Measurements from ENCODE around the gene TAF1. TPM values are rescaled to one million over a fixed set of nuclear protein-coding genes. Genes with fewer than 3 reads are reported as not detected.
A peak's percentile ranks its signal among the peaks of the same experiment; 100 is the strongest.
"Not testable (repeated sequence)": the region's sequence is repeated elsewhere in the genome, so short reads cannot be mapped to it uniquely, and the experiment has no call there.

TAF1 gene
- total and polyA plus RNA-seq, 11 donors: 8.8 to 27.8 (median 17.1) TPM

DNA sequence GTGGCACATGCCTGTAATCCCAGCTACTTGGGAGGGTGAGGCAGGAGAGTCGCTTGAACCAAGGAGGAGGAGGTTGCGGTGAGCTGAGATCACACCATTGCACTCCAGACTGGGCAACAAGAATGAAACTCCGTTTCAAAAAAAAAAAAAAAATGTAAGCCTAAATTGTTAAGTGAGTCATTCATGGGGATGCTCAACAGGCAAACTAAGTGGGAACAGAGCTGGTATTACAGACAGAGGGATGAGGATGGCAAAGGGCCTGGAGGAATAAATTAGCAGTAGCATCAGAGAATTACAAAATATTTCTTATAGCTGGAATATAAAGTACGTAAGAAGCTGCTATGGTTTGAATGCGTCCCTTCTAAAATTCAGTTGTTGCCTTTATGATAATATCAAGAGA is 123.4 kb downstream of the TAF1 start:
- intact Hi-C loops (cut with DNase I): no loop called here
- Histone ChIP-seq H3K4me3 (no peak overlapping the region), H3K9me3 (no peaks in the 10 kb centered on the region), H3K36me3 (no peaks in the 10 kb centered on the region), H3K27me3 (no peaks in the 10 kb centered on the region), H3K27ac (no peak overlapping the region), H3K4me1 (peaks cover 0 to 9% (median 0%) of the 10 kb centered on the region in 12 donors)
- WGBS, 4 donors: 84 to 98% (median 87%) methylated on average over 5 of the region's 5 CpGs
- DNase-seq (no peak), ATAC-seq (no peak)
- TF ChIP-seq, protein P1, sequence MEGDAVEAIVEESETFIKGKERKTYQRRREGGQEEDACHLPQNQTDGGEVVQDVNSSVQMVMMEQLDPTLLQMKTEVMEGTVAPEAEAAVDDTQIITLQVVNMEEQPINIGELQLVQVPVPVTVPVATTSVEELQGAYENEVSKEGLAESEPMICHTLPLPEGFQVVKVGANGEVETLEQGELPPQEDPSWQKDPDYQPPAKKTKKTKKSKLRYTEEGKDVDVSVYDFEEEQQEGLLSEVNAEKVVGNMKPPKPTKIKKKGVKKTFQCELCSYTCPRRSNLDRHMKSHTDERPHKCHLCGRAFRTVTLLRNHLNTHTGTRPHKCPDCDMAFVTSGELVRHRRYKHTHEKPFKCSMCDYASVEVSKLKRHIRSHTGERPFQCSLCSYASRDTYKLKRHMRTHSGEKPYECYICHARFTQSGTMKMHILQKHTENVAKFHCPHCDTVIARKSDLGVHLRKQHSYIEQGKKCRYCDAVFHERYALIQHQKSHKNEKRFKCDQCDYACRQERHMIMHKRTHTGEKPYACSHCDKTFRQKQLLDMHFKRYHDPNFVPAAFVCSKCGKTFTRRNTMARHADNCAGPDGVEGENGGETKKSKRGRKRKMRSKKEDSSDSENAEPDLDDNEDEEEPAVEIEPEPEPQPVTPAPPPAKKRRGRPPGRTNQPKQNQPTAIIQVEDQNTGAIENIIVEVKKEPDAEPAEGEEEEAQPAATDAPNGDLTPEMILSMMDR (IDR thresholded peaks at IDR 0.05): no peak
- TF ChIP-seq POLR2A (IDR thresholded peaks at IDR 0.05): no peak

DNA sequence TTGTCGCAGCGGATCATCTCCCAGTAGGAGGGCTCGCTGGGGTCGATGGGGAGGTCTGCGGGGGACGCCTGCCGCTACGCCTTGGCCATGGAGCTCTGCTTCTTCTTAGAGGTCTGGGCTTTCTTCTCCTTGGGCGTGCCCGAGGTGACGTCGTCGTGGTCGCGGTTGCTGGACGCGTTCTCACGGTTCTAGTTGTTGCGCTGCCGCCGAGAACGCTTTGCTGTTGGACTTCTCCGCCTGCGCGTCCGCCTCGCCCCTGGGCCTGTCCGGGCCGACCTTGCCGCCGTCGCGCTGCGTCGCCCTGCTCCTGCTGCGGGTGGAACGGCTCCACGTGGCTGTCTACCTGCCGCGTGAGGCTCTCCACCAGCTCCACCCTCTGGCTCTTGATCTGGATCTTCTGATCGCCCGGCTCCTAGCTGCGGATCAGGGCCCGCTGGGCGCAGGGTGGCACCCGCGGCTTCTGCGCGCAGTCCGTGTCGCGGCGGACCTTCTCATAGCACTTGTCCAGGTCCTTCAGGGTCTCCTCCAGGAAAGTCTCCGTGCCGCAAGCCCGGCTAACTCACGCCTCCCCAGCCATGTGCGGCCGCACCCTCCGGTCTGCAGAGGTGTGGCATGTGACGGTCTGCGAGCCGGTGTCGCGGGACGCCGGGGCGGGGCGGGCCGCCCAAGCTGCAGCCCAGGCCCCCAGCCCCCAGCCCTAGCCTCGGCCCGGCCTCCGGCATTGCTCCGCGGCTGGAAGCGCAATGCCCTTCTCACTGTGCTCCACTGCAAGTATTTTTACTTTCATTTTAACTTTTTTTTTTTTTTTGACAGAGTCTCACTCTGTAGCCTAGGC is 126.3 kb downstream of the TAF1 start:
- H3K27ac ChIP-seq: peak overlapping the region in 3 of 12 donors; percentile 30 to 60 (median 42)
- intact Hi-C loops (cut with DNase I): loop anchor here in 1 of 10 donors (5.0 kb wide), 1 partner anchor 40 kb away; the partner anchor contains the start of gene OGT
- peak; percentile 55 to 85 (median 70) for ATAC-seq

GRCh38 chrX:71493111-71493613 is 127.0 kb downstream of the TAF1 start:
- H3K27ac ChIP-seq: peak overlapping the region in 2 of 12 donors; percentile 42 to 60

More for the DNA sequence above, 126.3 kb downstream of the TAF1 start:
- Histone ChIP-seq H3K4me1 (peaks cover 0 to 9% (median 0%) of the 10 kb centered on the region in 12 donors), H3K27me3 (peaks cover 0 to 2% (median 0%) of the 10 kb centered on the region in 9 donors), H3K36me3 (no peaks in the 10 kb centered on the region), H3K9me3 (no peaks in the 10 kb centered on the region), H3K4me3 (peak overlapping the region in 11 of 12 donors; percentile 36 to 74 (median 57))
- peak in 4 of 5 donors; percentile 34 to 77 (median 52) for DNase-seq
- WGBS, 4 donors: 2 to 42% (median 19%) methylated on average over 57 to 76 of the region's 76 CpGs
- TF ChIP-seq, protein P1 (IDR thresholded peaks at IDR 0.05): no peak
- TF ChIP-seq POLR2A (IDR thresholded peaks at IDR 0.05): no peak

GRCh38 chrX:71495979-71496378 is 129.8 kb downstream of the TAF1 start:
- WGBS, 4 donors: 61 to 80% (median 71%) methylated on average over 3 of the region's 3 CpGs
- intact Hi-C loops (cut with DNase I); H3K36me3 ChIP-seq; DNase-seq; H3K27me3 ChIP-seq; H3K4me1 ChIP-seq; H3K9me3 ChIP-seq; H3K27ac ChIP-seq; ATAC-seq; H3K4me3 ChIP-seq: not testable (repeated sequence)

More at GRCh38 chrX:71493111-71493613, 127.0 kb downstream of the TAF1 start:
- TF ChIP-seq, protein P1 (IDR thresholded peaks at IDR 0.05): no peak
- no peak for TF ChIP-seq POLR2A (IDR thresholded peaks at IDR 0.05)
- Histone ChIP-seq H3K9me3 (no peaks in the 10 kb centered on the region), H3K4me3 (peak overlapping the region in 10 of 12 donors; percentile 36 to 74 (median 59)), H3K4me1 (peaks cover 0 to 9% (median 0%) of the 10 kb centered on the region in 12 donors), H3K36me3 (no peaks in the 10 kb centered on the region), H3K27me3 (peaks cover 0 to 2% (median 0%) of the 10 kb centered on the region in 9 donors)
- 59 to 72% (median 67%) methylated on average over 16 of the region's 16 CpGs for WGBS, 4 donors
- intact Hi-C loops (cut with DNase I): loop anchor here in 1 of 10 donors (5.0 kb wide), 1 partner anchor 39 kb away; the partner anchor contains the start of gene OGT
- ATAC-seq (peak in 1 of 4 donors; percentile 18), DNase-seq (peak in 1 of 5 donors; percentile 8)
